PFSK-1 (cell line): Measurements from ENCODE around the gene OR51A7.

ENCODE experiments used
- FOXP2 ChIP-seq: optimal IDR thresholded peaks from 2 replicates; pipeline ENCODE3; 2011; ENCODE audit warnings: borderline replicate concordance, control low read depth, inconsistent platforms; ENCODE audit not compliant: insufficient read depth; ENCODE audit errors: extremely low read length, extremely low read depth
- POLR2AphosphoS5 ChIP-seq: IDR thresholded peaks from 2 replicates; pipeline ENCODE4 v1.6.1; 2012; ENCODE audit warnings: low read depth, mild to moderate bottlenecking, control low read depth, low read length, moderate library complexity
- SIN3A ChIP-seq: IDR thresholded peaks from 2 replicates; pipeline ENCODE4 v1.6.1; 2012; ENCODE audit warnings: mild to moderate bottlenecking, low read length, moderate library complexity, borderline replicate concordance; ENCODE audit not compliant: insufficient read depth
- TAF1 ChIP-seq: IDR thresholded peaks from 2 replicates; pipeline ENCODE4 v1.6.1; 2012; ENCODE audit warnings: low read length, control low read depth, borderline replicate concordance; ENCODE audit not compliant: insufficient read depth
- TF ChIP-seq, protein P1 (sequence below), 2 experiments: IDR thresholded peaks; 2 replicates each; pipeline versions ENCODE4 v1.6.1 to v1.8.0; 2011 to 2012; ENCODE audit warnings: low read depth in 2 of 2, low read length in 2 of 2, control low read depth in 1 of 2, inconsistent platforms in 1 of 2, mild to moderate bottlenecking in 1 of 2, moderate library complexity in 1 of 2; ENCODE audit not compliant: insufficient read depth in 1 of 2

Gene OR51A7

GRCh38 chr11:4919250-4919649, 15.7 kb downstream of the OR51A7 start, which contains the start of gene OR51G2:
TSS of gene OR51G2 (minus strand) at chr11:4919350. CDS start at chr11:4915663, 3,687 bp downstream.
- TF ChIP-seq SIN3A (no peak), TAF1 (no peak), POLR2AphosphoS5 (no peak), FOXP2 (no peak)
- TF ChIP-seq, protein P1, sequence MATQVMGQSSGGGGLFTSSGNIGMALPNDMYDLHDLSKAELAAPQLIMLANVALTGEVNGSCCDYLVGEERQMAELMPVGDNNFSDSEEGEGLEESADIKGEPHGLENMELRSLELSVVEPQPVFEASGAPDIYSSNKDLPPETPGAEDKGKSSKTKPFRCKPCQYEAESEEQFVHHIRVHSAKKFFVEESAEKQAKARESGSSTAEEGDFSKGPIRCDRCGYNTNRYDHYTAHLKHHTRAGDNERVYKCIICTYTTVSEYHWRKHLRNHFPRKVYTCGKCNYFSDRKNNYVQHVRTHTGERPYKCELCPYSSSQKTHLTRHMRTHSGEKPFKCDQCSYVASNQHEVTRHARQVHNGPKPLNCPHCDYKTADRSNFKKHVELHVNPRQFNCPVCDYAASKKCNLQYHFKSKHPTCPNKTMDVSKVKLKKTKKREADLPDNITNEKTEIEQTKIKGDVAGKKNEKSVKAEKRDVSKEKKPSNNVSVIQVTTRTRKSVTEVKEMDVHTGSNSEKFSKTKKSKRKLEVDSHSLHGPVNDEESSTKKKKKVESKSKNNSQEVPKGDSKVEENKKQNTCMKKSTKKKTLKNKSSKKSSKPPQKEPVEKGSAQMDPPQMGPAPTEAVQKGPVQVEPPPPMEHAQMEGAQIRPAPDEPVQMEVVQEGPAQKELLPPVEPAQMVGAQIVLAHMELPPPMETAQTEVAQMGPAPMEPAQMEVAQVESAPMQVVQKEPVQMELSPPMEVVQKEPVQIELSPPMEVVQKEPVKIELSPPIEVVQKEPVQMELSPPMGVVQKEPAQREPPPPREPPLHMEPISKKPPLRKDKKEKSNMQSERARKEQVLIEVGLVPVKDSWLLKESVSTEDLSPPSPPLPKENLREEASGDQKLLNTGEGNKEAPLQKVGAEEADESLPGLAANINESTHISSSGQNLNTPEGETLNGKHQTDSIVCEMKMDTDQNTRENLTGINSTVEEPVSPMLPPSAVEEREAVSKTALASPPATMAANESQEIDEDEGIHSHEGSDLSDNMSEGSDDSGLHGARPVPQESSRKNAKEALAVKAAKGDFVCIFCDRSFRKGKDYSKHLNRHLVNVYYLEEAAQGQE (IDR thresholded peaks at IDR 0.05; ENCODE audit: insufficient read depth in 1 of 2, low read depth in 2 of 2, low read length in 2 of 2) = no peak

DNA sequence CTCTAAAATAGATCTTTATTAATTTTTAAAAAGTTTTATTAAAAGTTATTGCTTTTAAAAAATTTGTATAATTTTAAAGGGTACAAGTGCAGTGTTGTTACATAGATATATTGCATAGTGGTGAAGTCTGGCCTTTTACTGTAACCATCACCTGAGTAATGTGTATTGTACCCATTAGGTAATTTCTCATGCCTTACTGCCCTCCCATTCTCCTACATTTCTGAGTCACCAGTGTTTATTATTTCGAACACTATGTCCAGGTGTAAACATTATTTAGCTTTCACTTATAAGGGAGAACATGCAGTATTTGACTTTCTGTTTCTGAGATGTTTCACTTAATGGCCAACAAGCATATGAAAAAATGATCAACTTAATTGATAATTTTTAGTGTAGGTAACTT, 18.2 kb downstream of the OR51A7 start:
- TF ChIP-seq SIN3A (no peak), FOXP2 (no peak), POLR2AphosphoS5 (no peak), TAF1 (no peak)
- TF ChIP-seq, protein P1 (IDR thresholded peaks at IDR 0.05; ENCODE audit: insufficient read depth in 1 of 2, low read depth in 2 of 2, low read length in 2 of 2) = no peak

GRCh38 chr11:4922304-4922703, 18.7 kb downstream of the OR51A7 start:
- TF ChIP-seq FOXP2 = no peak
- TF ChIP-seq SIN3A = no peak
- TF ChIP-seq TAF1 = no peak
- TF ChIP-seq POLR2AphosphoS5 = no peak
- TF ChIP-seq, protein P1 (IDR thresholded peaks at IDR 0.05; ENCODE audit: insufficient read depth in 1 of 2, low read depth in 2 of 2, low read length in 2 of 2) = no peak

DNA sequence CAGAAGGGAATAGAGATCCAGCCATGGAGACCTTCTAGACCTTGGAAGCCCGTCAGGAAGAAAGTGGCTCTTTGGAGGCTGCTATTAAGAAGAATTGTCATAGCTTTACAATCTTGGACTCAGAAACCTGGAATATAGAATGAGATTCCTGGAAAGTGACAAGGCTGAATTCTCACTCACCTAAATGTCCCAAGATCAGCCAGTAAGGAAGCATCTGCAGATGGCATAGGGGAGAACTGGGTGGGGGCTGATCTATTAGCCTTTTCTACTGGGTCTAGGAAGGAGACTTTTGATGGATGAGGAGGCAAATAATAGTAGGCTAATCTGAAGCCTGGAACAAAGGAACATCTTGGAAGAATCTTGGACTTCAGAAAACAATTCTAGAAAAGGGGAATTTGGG, 20.7 kb downstream of the OR51A7 start, which contains the start of gene OR51G1:
Gene OR51G1, minus strand, starts transcription at position 101 of the 400 bp plus-strand sequence. Its CDS starts 0 bp downstream, at position 101.
- TF ChIP-seq FOXP2 = no peak
- TF ChIP-seq POLR2AphosphoS5 = no peak
- TF ChIP-seq, protein P1 (IDR thresholded peaks at IDR 0.05; ENCODE audit: insufficient read depth in 1 of 2, low read depth in 2 of 2, low read length in 2 of 2) = no peak
- no peak for TF ChIP-seq SIN3A
- no peak for TF ChIP-seq TAF1

GRCh38 chr11:4926608-4927007, 23.0 kb downstream of the OR51A7 start:
- TF ChIP-seq, protein P1 (IDR thresholded peaks at IDR 0.05; ENCODE audit: insufficient read depth in 1 of 2, low read depth in 2 of 2, low read length in 2 of 2) = no peak
- TF ChIP-seq TAF1 = no peak
- no peak for TF ChIP-seq POLR2AphosphoS5
- no peak for TF ChIP-seq FOXP2
